ENCODE measurements around the gene RNF151.
"Not testable (repeated sequence)": the region's sequence is repeated elsewhere in the genome, so short reads cannot be mapped to it uniquely, and the experiment has no call there.

The RNF151 gene

GRCh38 chr16:2008009-2008526, 41.4 kb downstream of the RNF151 start:
- peak overlapping the region; percentile 69 for H3K4me3 ChIP-seq (ENCODE audit: low read depth, low read length)
- no peaks in the 10 kb centered on the region for H3K36me3 ChIP-seq (ENCODE audit: control insufficient read depth, insufficient read depth, low read length)
- H3K27ac ChIP-seq, result no peak overlapping the region
- H3K79me2 ChIP-seq, result peaks cover 51% of the 10 kb centered on the region
- no peak overlapping the region for H2AFZ ChIP-seq
- H3K4me1 ChIP-seq, result peaks cover 10% of the 10 kb centered on the region
- peak overlapping the region; percentile 96 for H3K4me2 ChIP-seq (ENCODE audit: low read length)
- H3K9ac ChIP-seq, result no peak overlapping the region
- H3K27me3 ChIP-seq (ENCODE audit: control insufficient read depth, insufficient read depth, low read length), result no peaks in the 10 kb centered on the region
- TF ChIP-seq CTCF (IDR thresholded peaks at IDR 0.05), result no peak
- no peaks in the 10 kb centered on the region for H3K9me3 ChIP-seq (ENCODE audit: control insufficient read depth, low read length)

- H3K9ac ChIP-seq, result peak overlapping the region; percentile 61
- TF ChIP-seq CTCF (IDR thresholded peaks at IDR 0.05), result no peak
- H3K9me3 ChIP-seq (ENCODE audit: control insufficient read depth, low read length), result no peaks in the 10 kb centered on the region
- peak overlapping the region; percentile 22 for H3K27ac ChIP-seq
- peak overlapping the region; percentile 15 for H2AFZ ChIP-seq
- peaks cover 44% of the 10 kb centered on the region for H3K79me2 ChIP-seq
- peak overlapping the region; percentile 96 for H3K4me2 ChIP-seq (ENCODE audit: low read length)
- peaks cover 10% of the 10 kb centered on the region for H3K4me1 ChIP-seq
- H3K36me3 ChIP-seq (ENCODE audit: control insufficient read depth, insufficient read depth, low read length), result no peaks in the 10 kb centered on the region
- no peaks in the 10 kb centered on the region for H3K27me3 ChIP-seq (ENCODE audit: control insufficient read depth, insufficient read depth, low read length)
- peak overlapping the region; percentile 69 for H3K4me3 ChIP-seq (ENCODE audit: low read depth, low read length)
These were observed 42.0 kb downstream of the RNF151 start for GRCh38 chr16:2008631-2009163.

GRCh38 chr16:2009164-2009711, 42.6 kb downstream of the RNF151 start:
- peak overlapping the region; percentile 61 for H3K9ac ChIP-seq
- H3K27ac ChIP-seq, result peak overlapping the region; percentile 22
- H3K36me3 ChIP-seq (ENCODE audit: control insufficient read depth, insufficient read depth, low read length), result no peaks in the 10 kb centered on the region
- no peak for TF ChIP-seq CTCF (IDR thresholded peaks at IDR 0.05)
- no peaks in the 10 kb centered on the region for H3K9me3 ChIP-seq (ENCODE audit: control insufficient read depth, low read length)
- peaks cover 10% of the 10 kb centered on the region for H3K4me1 ChIP-seq
- H3K4me3 ChIP-seq (ENCODE audit: low read depth, low read length), result peak overlapping the region; percentile 69
- H3K27me3 ChIP-seq (ENCODE audit: control insufficient read depth, insufficient read depth, low read length), result no peaks in the 10 kb centered on the region
- peaks cover 41% of the 10 kb centered on the region for H3K79me2 ChIP-seq
- peak overlapping the region; percentile 70 for H2AFZ ChIP-seq
- H3K4me2 ChIP-seq (ENCODE audit: low read length), result peak overlapping the region; percentile 96

GRCh38 chr16:2009791-2010510, 43.3 kb downstream of the RNF151 start, which contains the start of gene ZNF598:
Gene ZNF598 (minus strand): TSS chr16:2009821.
- TF ChIP-seq CTCF (IDR thresholded peaks at IDR 0.05), result no peak

GRCh38 chr16:2011726-2012125, 45.1 kb downstream of the RNF151 start:
- not testable (repeated sequence) for H3K4me2 ChIP-seq (ENCODE audit: low read length); H3K36me3 ChIP-seq (ENCODE audit: control insufficient read depth, insufficient read depth, low read length); H2AFZ ChIP-seq; H3K9me3 ChIP-seq (ENCODE audit: control insufficient read depth, low read length); H3K27me3 ChIP-seq (ENCODE audit: control insufficient read depth, insufficient read depth, low read length); H3K27ac ChIP-seq; H3K4me3 ChIP-seq (ENCODE audit: low read depth, low read length); H3K9ac ChIP-seq
- peaks cover 17% of the 10 kb centered on the region for H3K79me2 ChIP-seq
- H3K4me1 ChIP-seq, result peaks cover 10% of the 10 kb centered on the region

More at GRCh38 chr16:2009791-2010510, 43.3 kb downstream of the RNF151 start, which contains the start of gene ZNF598:
- peak within 1 kb of the TSS; percentile 87 for H2AFZ ChIP-seq
- no peaks in the 10 kb centered on the region for H3K9me3 ChIP-seq (ENCODE audit: control insufficient read depth, low read length)
- H3K79me2 ChIP-seq, result peaks cover 34% of the 10 kb centered on the region
- H3K36me3 ChIP-seq (ENCODE audit: control insufficient read depth, insufficient read depth, low read length), result no peaks in the 10 kb centered on the region
- H3K4me3 ChIP-seq (ENCODE audit: low read depth, low read length), result peak within 1 kb of the TSS; percentile 70
- peak within 1 kb of the TSS; percentile 96 for H3K4me2 ChIP-seq (ENCODE audit: low read length)
- H3K27ac ChIP-seq, result peak within 1 kb of the TSS; percentile 77
- H3K4me1 ChIP-seq, result peaks cover 10% of the 10 kb centered on the region
- H3K9ac ChIP-seq, result peak within 1 kb of the TSS; percentile 61
- no peaks in the 10 kb centered on the region for H3K27me3 ChIP-seq (ENCODE audit: control insufficient read depth, insufficient read depth, low read length)
